ENCODE results near the gene TEX10. TPM values are rescaled to one million over a fixed set of nuclear protein-coding genes. Genes with fewer than 3 reads are reported as not detected.

TEX10 gene
- total and polyA plus RNA-seq, 9 donors: 11.3 to 22.6 (median 17.4) TPM

GRCh38 chr9:100322954-100323536, 29.7 kb downstream of the TEX10 start:
- H3K27me3 ChIP-seq: no peaks in the 10 kb centered on the region
- no peaks in the 10 kb centered on the region for H3K36me3 ChIP-seq
- no peaks in the 10 kb centered on the region for H3K9me3 ChIP-seq
- no peaks in the 10 kb centered on the region for H3K4me1 ChIP-seq (ENCODE audit: insufficient read depth)
- 72 to 84% (median 74%) methylated on average over 3 of the region's 3 CpGs for WGBS, 3 donors
- intact Hi-C loops (cut with DNase I): loop anchor here in 1 of 4 donors (5.0 kb wide), 1 partner anchor 1136 kb away; no protein-coding TSS in a partner anchor
- no peak overlapping the region for H3K27ac ChIP-seq
- DNase-seq: peak in 2 of 5 donors; percentile 32 to 33
- no peak overlapping the region for H3K4me3 ChIP-seq
- peak in 2 of 3 donors; percentile 34 to 38 for TF ChIP-seq CTCF (IDR thresholded peaks at IDR 0.05)
- no peak for TF ChIP-seq EP300 (IDR thresholded peaks at IDR 0.05)
- TF ChIP-seq POLR2A (IDR thresholded peaks at IDR 0.05): no peak

DNA sequence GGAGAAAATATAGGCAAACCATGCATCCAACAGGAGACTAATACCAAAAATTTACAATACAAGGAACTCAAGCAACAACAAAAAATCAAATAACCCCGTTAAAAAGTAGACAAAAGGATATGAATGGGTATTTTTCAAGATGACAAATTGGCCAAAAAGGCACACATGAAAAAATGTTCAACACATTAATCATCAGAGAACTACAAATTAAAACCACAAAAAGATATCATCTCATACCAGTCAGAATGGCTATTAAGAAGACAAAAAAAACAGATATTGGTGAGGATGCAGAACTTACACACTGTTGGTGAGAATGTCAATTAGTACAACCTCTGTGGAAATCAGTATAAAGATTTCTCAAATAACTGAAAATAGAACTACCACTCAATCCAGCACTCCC, 35.0 kb downstream of the TEX10 start:
- Histone ChIP-seq H3K36me3 (no peaks in the 10 kb centered on the region), H3K27me3 (no peaks in the 10 kb centered on the region), H3K9me3 (no peaks in the 10 kb centered on the region), H3K4me1 (ENCODE audit: insufficient read depth) (no peaks in the 10 kb centered on the region), H3K4me3 (no peak overlapping the region), H3K27ac (no peak overlapping the region)
- DNase-seq: no peak
- intact Hi-C loops (cut with DNase I): no loop called here
- TF ChIP-seq EP300 (IDR thresholded peaks at IDR 0.05) (no peak), CTCF (IDR thresholded peaks at IDR 0.05) (no peak), POLR2A (IDR thresholded peaks at IDR 0.05) (no peak)
- WGBS, 3 donors: 83 to 92% (median 84%) methylated on average over 1 of the region's 1 CpG

DNA sequence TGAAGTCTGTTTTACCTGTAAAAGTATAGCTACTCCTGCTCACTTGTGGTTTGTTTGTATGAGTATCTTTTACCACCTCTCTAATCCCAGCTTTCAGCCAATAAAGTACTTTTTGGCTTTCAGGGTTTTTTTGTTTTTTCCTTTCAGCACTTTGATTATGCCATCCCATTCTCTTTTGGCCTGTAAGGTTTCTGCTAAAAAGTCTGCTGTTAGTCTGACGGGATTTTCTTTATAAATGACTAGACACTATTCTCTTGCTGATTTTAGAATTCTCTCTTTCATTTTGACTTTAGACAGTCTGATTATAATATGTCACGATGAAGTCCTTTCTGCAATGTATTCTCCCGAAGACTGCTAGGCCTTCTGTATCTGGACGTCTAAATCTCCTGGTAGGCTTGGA, 37.2 kb downstream of the TEX10 start:
- Histone ChIP-seq H3K4me1 (ENCODE audit: insufficient read depth) (no peaks in the 10 kb centered on the region), H3K9me3 (no peaks in the 10 kb centered on the region), H3K4me3 (no peak overlapping the region), H3K27ac (no peak overlapping the region), H3K27me3 (no peaks in the 10 kb centered on the region), H3K36me3 (no peaks in the 10 kb centered on the region)
- no peak for DNase-seq
- no peak for TF ChIP-seq EP300 (IDR thresholded peaks at IDR 0.05)
- no peak for TF ChIP-seq POLR2A (IDR thresholded peaks at IDR 0.05)
- intact Hi-C loops (cut with DNase I): no loop called here
- WGBS, 3 donors: 94 to 97% (median 97%) methylated on average over 4 of the region's 4 CpGs

DNA sequence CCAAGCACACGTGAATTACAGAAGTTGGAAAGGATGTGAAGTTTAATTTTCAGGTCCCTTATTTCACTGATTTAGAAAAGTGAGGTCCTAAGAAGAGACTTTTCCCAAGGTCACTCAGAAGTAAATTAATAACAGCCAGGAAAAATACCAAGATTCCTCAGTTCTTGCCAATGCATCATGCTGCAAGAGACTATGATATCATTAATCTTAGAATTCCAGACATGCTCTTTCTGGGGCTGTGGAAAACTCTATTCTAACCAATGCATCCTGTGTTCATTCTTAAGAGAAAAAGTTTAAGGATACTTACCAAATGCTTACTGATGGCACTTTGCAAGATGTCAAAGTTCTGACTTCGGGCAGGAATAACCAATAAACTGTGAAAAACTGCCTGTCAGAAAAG, 42.8 kb downstream of the TEX10 start:
- Histone ChIP-seq H3K27ac (no peak overlapping the region), H3K27me3 (no peaks in the 10 kb centered on the region), H3K4me3 (no peak overlapping the region), H3K36me3 (no peaks in the 10 kb centered on the region), H3K9me3 (no peaks in the 10 kb centered on the region), H3K4me1 (ENCODE audit: insufficient read depth) (no peaks in the 10 kb centered on the region)
- TF ChIP-seq CTCF (IDR thresholded peaks at IDR 0.05) (no peak), POLR2A (IDR thresholded peaks at IDR 0.05) (no peak), EP300 (IDR thresholded peaks at IDR 0.05) (no peak)
- DNase-seq: no peak
- 46 to 49% (median 46%) methylated on average over 2 of the region's 2 CpGs for WGBS, 3 donors
- intact Hi-C loops (cut with DNase I): no loop called here

DNA sequence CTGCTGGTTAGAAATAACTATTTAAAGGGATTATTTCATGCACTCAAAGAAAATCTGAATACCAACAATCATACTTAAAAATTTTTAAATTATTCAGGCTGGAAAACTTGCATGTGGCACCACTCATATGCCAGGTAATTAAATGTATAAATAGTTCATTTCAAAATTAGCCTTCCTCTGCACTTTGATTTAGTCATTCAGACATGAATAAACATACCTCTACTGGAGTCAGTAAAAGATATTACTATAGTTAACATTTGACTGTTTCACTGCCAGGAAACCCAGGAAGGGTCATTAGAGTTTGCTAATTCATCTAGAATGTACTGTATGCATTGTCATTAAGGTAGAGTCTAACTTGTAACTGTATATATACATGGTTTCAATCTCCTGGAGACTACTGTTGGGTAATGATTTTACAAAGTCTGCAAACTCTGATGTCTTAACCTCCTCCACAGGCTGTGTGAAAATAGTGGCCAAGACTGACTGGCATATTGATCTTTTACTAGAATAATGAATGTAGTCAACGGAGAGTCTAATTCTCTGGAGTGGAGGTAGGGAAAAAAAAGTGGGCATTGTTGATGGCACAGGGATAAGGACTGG, 43.7 kb downstream of the TEX10 start:
- intact Hi-C loops (cut with DNase I): no loop called here
- Histone ChIP-seq H3K27ac (no peak overlapping the region), H3K9me3 (no peaks in the 10 kb centered on the region), H3K36me3 (no peaks in the 10 kb centered on the region), H3K4me3 (no peak overlapping the region), H3K27me3 (no peaks in the 10 kb centered on the region), H3K4me1 (ENCODE audit: insufficient read depth) (no peaks in the 10 kb centered on the region)
- no peak for DNase-seq
- TF ChIP-seq EP300 (IDR thresholded peaks at IDR 0.05) (no peak), CTCF (IDR thresholded peaks at IDR 0.05) (no peak), POLR2A (IDR thresholded peaks at IDR 0.05) (no peak)
- WGBS, 3 donors: 86 to 87% (median 86%) methylated on average over 1 of the region's 1 CpG

Measured in ovary (tissue), 9 donors.